ENCODE results near the gene GALNT16.

DNA sequence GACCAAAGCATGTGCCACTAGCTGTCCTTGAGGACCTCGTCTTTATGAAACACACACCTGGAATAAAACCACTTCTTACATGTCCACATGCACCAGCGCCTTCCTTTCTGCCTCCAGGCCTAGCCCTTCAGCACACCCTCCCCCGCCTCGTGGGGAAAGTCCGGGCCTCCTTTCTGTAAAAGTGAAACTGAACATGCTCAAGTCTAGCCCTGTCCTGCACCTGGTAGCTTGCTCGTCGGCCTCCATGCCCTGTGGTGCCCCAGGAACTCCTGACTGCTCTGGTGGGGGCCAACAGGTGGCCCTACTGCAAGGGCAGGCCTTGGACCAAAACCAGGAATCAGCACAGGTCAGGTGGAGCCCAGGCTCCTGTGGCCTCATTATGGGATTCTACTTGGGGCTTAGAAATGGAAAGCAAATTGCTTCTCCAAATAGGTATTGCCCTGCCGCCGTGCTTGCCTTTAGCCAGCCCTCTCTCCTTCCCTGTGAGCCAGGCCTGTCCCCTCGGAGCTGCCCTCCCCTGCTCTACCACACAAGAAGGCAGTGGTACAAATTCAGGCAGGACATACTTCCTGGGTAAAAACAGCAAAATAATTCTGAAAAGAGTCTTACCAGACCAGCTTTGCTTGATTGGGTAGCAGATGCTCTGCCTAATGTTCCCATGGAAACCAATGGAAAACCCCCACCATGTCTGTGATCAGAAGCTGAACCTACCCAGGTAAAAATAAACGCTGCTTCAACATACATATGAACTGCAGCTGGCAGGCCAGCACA, 94.6 kb downstream of the GALNT16 start:
- TF ChIP-seq POLR2AphosphoS5 (IDR thresholded peaks at IDR 0.05; ENCODE audit: low read depth, low read length), result peak; percentile 34; the same call in 1 of the 2 replicates
- TF ChIP-seq POLR2A (IDR thresholded peaks at IDR 0.05; ENCODE audit: low read depth, low read length), result peak; percentile 45; the same call in 1 of the 2 replicates
